ENCODE measurements around the gene DTD1. TPM values are rescaled to one million over a fixed set of nuclear protein-coding genes. Genes with fewer than 3 reads are reported as not detected.

DTD1 gene
- total RNA-seq, 2 experiments from 2014 or later: 49.2 to 55.4 TPM

GRCh38 chr20:18577942-18578341 lies 9.9 kb upstream of the DTD1 start:
- POLR2A ChIA-PET: no interaction called here
- DNase-seq: no peak
- peaks cover 1% of the 10 kb centered on the region for H3K27me3 Mint-ChIP-seq
- no peaks in the 10 kb centered on the region for H3K9me3 Mint-ChIP-seq
- H3K36me3 Mint-ChIP-seq: no peaks in the 10 kb centered on the region
- intact Hi-C loops (cut with micrococcal nuclease): no loop called here
- H3K4me1 Mint-ChIP-seq (ENCODE audit: low read depth): no peaks in the 10 kb centered on the region
- H3K4me3 Mint-ChIP-seq: no peak overlapping the region
- CTCF ChIA-PET: interaction anchor here (1.3 kb wide), 1 partner anchor 8 kb away, joined by 3 read pairs; no protein-coding TSS in a partner anchor
- no peak overlapping the region for H3K27ac Mint-ChIP-seq

DNA sequence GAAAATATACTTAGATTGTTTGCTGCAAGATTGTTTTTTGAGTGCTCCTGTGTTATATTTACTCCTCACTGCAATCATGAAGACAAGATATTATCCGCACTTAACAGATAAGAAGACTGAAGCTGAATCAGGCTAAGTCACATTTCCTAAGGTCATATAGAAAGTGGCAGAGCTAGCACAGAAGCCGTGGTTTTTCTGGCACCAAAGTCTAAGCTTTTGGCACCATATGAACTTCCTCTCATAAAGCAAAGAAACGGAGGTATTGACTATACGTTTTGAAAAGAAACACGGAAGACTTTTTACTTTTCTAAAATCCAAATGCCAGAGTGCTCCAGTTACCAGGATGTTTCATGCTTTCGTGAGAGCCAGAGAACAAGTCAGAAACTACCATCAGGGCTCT lies 9.3 kb upstream of the DTD1 start:
- Mint-ChIP-seq H3K27ac (no peak overlapping the region), H3K27me3 (peaks cover 1% of the 10 kb centered on the region), H3K9me3 (no peaks in the 10 kb centered on the region), H3K36me3 (no peaks in the 10 kb centered on the region), H3K4me3 (no peak overlapping the region), H3K4me1 (ENCODE audit: low read depth) (no peaks in the 10 kb centered on the region)
- ChIA-PET POLR2A (no interaction called here), CTCF (interaction anchor here (1.3 kb wide), 1 partner anchor 8 kb away, joined by 3 read pairs; no protein-coding TSS in a partner anchor)
- no peak for DNase-seq
- intact Hi-C loops (cut with micrococcal nuclease): no loop called here

DNA sequence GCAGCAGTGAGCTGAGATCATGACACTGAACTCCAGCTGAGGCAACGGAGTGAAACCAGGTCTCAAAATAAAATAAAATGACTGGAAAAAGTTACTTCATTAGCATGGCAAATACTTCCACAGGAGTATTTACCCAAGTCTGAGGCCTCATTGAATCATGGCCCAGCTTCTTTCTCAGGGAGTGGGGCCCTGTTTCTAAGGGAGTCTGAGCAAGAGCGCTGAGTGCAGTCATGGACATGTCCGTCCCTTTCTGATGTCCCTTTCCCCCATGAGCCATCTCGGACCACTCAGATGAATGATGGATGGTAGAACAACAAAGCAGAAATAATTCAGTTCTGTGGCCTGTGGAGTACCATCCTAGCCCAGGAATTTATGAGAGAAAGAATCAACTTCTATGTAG lies 7.8 kb upstream of the DTD1 start:
- Mint-ChIP-seq H3K4me3 (no peak overlapping the region), H3K4me1 (ENCODE audit: low read depth) (no peaks in the 10 kb centered on the region), H3K27ac (no peak overlapping the region), H3K36me3 (no peaks in the 10 kb centered on the region), H3K9me3 (no peaks in the 10 kb centered on the region), H3K27me3 (peaks cover 6% of the 10 kb centered on the region)
- no peak for DNase-seq
- ChIA-PET CTCF (interaction anchor here (1.0 kb wide), 1 partner anchor 8 kb away, joined by 3 read pairs; no protein-coding TSS in a partner anchor), POLR2A (no interaction called here)
- intact Hi-C loops (cut with micrococcal nuclease): no loop called here

DNA sequence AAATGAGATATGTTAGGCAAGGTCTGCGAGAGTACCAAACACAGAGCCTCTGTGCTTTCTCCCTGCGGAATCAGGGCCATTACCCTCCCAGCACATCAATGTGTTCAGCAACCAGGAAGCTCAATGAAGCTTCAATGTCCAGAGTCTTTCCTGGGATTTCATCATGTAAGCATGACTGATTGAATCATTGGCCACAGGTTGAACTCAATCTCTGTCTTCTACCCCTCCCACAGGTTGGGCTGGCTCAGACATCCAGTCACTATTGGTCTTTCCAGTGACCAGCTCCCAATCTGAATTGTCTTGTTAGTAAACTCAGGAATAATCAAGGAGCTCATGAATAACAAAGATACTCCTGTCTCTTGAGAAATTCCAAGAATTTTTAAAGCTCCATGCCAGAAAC lies 2.7 kb upstream of the DTD1 start:
- Mint-ChIP-seq H3K36me3 (no peaks in the 10 kb centered on the region), H3K9me3 (no peaks in the 10 kb centered on the region), H3K4me3 (no peak overlapping the region), H3K27me3 (peaks cover 6% of the 10 kb centered on the region), H3K27ac (no peak overlapping the region), H3K4me1 (ENCODE audit: low read depth) (peaks cover 24% of the 10 kb centered on the region)
- no peak for DNase-seq
- CTCF ChIA-PET: no interaction called here
- intact Hi-C loops (cut with micrococcal nuclease): no loop called here
- POLR2A ChIA-PET: no interaction called here

DNA sequence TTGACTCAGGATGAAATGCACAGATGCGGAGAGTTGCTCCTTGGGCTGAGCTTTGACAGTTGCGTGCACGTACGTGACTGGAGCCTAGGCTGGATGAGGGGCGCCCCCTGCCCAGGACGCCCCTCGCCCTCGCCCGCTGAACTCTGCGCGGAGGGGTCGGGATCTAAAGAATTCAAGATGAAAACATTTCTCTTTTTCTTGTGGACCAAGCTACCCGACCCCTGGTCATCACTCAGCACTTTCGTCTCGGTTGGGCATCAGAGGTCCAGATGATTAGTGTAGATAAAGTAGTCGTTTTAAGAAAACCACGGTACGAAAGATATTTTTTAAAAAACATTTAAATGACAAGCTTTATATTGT lies 700 bp downstream of the DTD1 start:
- Mint-ChIP-seq H3K4me1 (ENCODE audit: low read depth) (peaks cover 32% of the 10 kb centered on the region), H3K27me3 (peaks cover 5% of the 10 kb centered on the region), H3K36me3 (no peaks in the 10 kb centered on the region), H3K27ac (peak overlapping the region; percentile 77), H3K4me3 (peak overlapping the region; percentile 86), H3K9me3 (no peaks in the 10 kb centered on the region)
- intact Hi-C loops (cut with micrococcal nuclease): loop anchor here (1.0 kb wide), 3 partner anchors 25 to 121 kb away; partner anchors contain the start of genes DZANK1, POLR3F and SEC23B
- CTCF ChIA-PET: interaction anchor here (0.7 to 1.0 kb wide), 2 partner anchors 9 to 1083 kb away, joined by 3 read pairs; no protein-coding TSS in a partner anchor
- no peak for DNase-seq
- POLR2A ChIA-PET: interaction anchor here (0.6 to 0.9 kb wide), 2 partner anchors 80 to 81 kb away, joined by 3 read pairs; partner anchors contain the start of gene SEC23B

GRCh38 chr20:18589941-18590674 lies 2.3 kb downstream of the DTD1 start:
- H3K4me1 Mint-ChIP-seq (ENCODE audit: low read depth): peaks cover 32% of the 10 kb centered on the region
- H3K4me3 Mint-ChIP-seq: peak overlapping the region; percentile 26
- no peaks in the 10 kb centered on the region for H3K9me3 Mint-ChIP-seq
- no peaks in the 10 kb centered on the region for H3K36me3 Mint-ChIP-seq
- intact Hi-C loops (cut with micrococcal nuclease): no loop called here
- ChIA-PET CTCF (no interaction called here), POLR2A (no interaction called here)
- no peak overlapping the region for H3K27ac Mint-ChIP-seq
- DNase-seq: no peak
- no peaks in the 10 kb centered on the region for H3K27me3 Mint-ChIP-seq

DNA sequence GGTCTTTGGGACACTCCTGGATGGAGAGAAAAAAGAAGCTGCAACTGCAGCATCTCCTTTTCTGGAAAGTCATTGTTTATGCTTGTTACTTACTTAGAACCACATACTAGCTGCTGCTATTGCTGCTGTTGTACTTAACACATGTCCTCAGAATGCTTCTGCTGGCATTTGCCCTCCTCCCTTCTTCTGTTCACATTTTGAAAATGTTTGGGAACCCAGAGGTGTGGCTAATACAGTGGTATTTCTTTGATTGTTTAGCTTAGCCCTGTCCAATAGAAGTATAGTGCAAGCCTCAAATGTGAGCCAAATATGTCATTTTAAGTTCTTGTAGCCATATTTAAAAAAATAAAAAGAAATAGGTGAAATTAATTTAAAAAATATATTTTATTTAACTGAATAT lies 8.4 kb downstream of the DTD1 start:
- no peaks in the 10 kb centered on the region for H3K9me3 Mint-ChIP-seq
- intact Hi-C loops (cut with micrococcal nuclease): no loop called here
- H3K4me3 Mint-ChIP-seq: no peak overlapping the region
- peaks cover 18% of the 10 kb centered on the region for H3K36me3 Mint-ChIP-seq
- no peak for DNase-seq
- no peak overlapping the region for H3K27ac Mint-ChIP-seq
- ChIA-PET CTCF (interaction anchor here (0.6 kb wide), 2 partner anchors 19 to 26 kb away, joined by 4 read pairs; no protein-coding TSS in a partner anchor), POLR2A (no interaction called here)
- no peaks in the 10 kb centered on the region for H3K27me3 Mint-ChIP-seq
- H3K4me1 Mint-ChIP-seq (ENCODE audit: low read depth): no peaks in the 10 kb centered on the region

- POLR2A ChIA-PET: no interaction called here
- intact Hi-C loops (cut with micrococcal nuclease): no loop called here
- no peak overlapping the region for H3K27ac Mint-ChIP-seq
- DNase-seq: no peak
- CTCF ChIA-PET: no interaction called here
- H3K4me1 Mint-ChIP-seq (ENCODE audit: low read depth): peaks cover 8% of the 10 kb centered on the region
- H3K27me3 Mint-ChIP-seq: no peaks in the 10 kb centered on the region
- no peak overlapping the region for H3K4me3 Mint-ChIP-seq
- peaks cover 6% of the 10 kb centered on the region for H3K36me3 Mint-ChIP-seq
- no peaks in the 10 kb centered on the region for H3K9me3 Mint-ChIP-seq
Observed at GRCh38 chr20:18609741-18610140, 21.9 kb downstream of the DTD1 start.

GRCh38 chr20:18611492-18611891 lies 23.6 kb downstream of the DTD1 start:
- H3K27me3 Mint-ChIP-seq: no peaks in the 10 kb centered on the region
- no peak for DNase-seq
- ChIA-PET CTCF (no interaction called here), POLR2A (no interaction called here)
- H3K4me3 Mint-ChIP-seq: no peak overlapping the region
- intact Hi-C loops (cut with micrococcal nuclease): no loop called here
- peaks cover 10% of the 10 kb centered on the region for H3K36me3 Mint-ChIP-seq
- H3K27ac Mint-ChIP-seq: no peak overlapping the region
- no peaks in the 10 kb centered on the region for H3K9me3 Mint-ChIP-seq
- H3K4me1 Mint-ChIP-seq (ENCODE audit: low read depth): peaks cover 11% of the 10 kb centered on the region

DNA sequence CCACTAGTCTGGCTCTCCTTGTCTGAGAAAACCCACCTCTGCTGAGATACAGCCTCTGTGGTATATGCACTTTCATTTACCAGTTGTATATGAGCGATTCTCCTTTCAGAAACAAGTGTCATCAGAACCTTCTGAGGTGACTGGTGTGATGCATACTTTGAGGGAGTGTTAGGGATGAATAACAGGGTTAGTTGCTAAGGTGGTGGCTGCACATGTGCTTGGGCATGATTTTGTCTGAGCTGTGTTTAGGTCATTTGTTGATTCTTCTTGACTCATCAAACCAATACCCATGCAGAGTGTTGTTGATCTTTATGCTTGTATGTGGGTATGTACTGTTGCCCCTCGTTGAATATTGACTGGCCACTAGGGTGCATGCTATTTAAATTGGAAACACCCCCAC lies 25.7 kb downstream of the DTD1 start:
- peaks cover 13% of the 10 kb centered on the region for H3K36me3 Mint-ChIP-seq
- H3K4me3 Mint-ChIP-seq: no peak overlapping the region
- peak; percentile 37 for DNase-seq
- H3K27me3 Mint-ChIP-seq: no peaks in the 10 kb centered on the region
- H3K9me3 Mint-ChIP-seq: no peaks in the 10 kb centered on the region
- H3K27ac Mint-ChIP-seq: no peak overlapping the region
- H3K4me1 Mint-ChIP-seq (ENCODE audit: low read depth): peaks cover 11% of the 10 kb centered on the region
- CTCF ChIA-PET: no interaction called here
- POLR2A ChIA-PET: no interaction called here
- intact Hi-C loops (cut with micrococcal nuclease): loop anchor here (1.0 kb wide), 2 partner anchors 25 to 46 kb away; partner anchors contain the start of genes DTD1 and SMIM26

GRCh38 chr20:18614244-18614643 lies 26.4 kb downstream of the DTD1 start:
- ChIA-PET CTCF (no interaction called here), POLR2A (no interaction called here)
- Mint-ChIP-seq H3K27me3 (no peaks in the 10 kb centered on the region), H3K4me3 (no peak overlapping the region), H3K36me3 (peaks cover 13% of the 10 kb centered on the region), H3K27ac (peak overlapping the region; percentile 49), H3K4me1 (ENCODE audit: low read depth) (peaks cover 11% of the 10 kb centered on the region), H3K9me3 (no peaks in the 10 kb centered on the region)
- intact Hi-C loops (cut with micrococcal nuclease): no loop called here
- no peak for DNase-seq

DNA sequence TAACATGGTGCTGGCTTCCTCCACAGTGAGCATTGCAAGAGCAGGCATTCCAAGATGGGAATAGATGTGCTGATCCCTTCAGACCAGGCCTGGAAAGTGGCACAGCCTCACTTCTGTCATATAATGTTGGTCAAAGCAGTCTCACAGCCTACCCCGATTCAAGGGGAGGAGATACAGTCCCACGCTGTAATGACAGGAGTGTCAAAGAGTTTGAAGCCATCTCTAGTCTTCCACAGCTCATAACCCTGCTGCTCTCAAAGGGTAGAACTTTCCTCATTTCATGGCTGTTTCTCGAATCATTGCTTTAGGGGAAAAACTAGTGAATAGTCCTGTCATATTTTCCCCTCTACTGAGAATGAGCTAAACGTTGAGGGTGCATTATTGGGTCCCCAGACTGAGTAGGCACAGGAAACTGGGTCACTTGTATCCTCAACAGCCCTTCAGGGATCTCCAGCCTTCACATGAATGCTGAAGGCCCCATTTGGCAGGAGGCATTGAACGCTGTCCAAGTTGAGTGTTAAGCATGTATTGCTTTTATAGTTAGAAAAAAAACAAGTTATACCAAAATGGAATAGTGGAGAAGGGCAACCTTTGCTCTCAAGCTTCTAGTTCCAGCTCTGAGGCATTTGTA lies 27.3 kb downstream of the DTD1 start:
- DNase-seq: no peak
- Mint-ChIP-seq H3K27me3 (no peaks in the 10 kb centered on the region), H3K4me1 (ENCODE audit: low read depth) (peaks cover 11% of the 10 kb centered on the region), H3K27ac (peak overlapping the region; percentile 10), H3K9me3 (no peaks in the 10 kb centered on the region), H3K36me3 (peaks cover 13% of the 10 kb centered on the region), H3K4me3 (no peak overlapping the region)
- intact Hi-C loops (cut with micrococcal nuclease): no loop called here
- CTCF ChIA-PET: interaction anchor here (0.5 kb wide), 1 partner anchor 19 kb away, joined by 4 read pairs; no protein-coding TSS in a partner anchor
- POLR2A ChIA-PET: no interaction called here

GRCh38 chr20:18621004-18621403 lies 33.1 kb downstream of the DTD1 start:
- intact Hi-C loops (cut with micrococcal nuclease): no loop called here
- CTCF ChIA-PET: no interaction called here
- Mint-ChIP-seq H3K27ac (no peak overlapping the region), H3K9me3 (no peaks in the 10 kb centered on the region), H3K27me3 (no peaks in the 10 kb centered on the region), H3K4me1 (ENCODE audit: low read depth) (no peaks in the 10 kb centered on the region), H3K36me3 (peaks cover 7% of the 10 kb centered on the region), H3K4me3 (no peak overlapping the region)
- DNase-seq: no peak
- POLR2A ChIA-PET: no interaction called here
